ENCODE results near the gene TSPO2.

DNA sequence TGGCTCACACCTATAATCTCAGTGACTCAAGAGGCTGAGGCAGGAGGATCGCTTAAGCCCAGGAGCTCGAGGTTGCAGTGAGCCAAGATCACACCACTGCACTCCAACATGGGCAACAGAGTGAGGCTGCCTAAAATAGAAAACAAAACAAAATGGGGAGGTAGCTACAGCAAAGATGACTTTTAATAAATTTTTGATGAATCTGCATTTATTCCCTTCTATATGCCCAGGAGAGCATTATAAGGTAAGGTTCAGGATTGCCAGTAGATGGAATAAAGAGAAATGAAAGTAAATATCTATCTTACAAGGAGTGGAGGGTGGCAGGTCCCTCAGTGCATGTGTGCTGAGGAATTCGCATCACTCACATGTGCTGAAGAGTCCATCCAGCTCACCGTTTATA, 27.5 kb upstream of the TSPO2 start:
- TF ChIP-seq, protein P1, sequence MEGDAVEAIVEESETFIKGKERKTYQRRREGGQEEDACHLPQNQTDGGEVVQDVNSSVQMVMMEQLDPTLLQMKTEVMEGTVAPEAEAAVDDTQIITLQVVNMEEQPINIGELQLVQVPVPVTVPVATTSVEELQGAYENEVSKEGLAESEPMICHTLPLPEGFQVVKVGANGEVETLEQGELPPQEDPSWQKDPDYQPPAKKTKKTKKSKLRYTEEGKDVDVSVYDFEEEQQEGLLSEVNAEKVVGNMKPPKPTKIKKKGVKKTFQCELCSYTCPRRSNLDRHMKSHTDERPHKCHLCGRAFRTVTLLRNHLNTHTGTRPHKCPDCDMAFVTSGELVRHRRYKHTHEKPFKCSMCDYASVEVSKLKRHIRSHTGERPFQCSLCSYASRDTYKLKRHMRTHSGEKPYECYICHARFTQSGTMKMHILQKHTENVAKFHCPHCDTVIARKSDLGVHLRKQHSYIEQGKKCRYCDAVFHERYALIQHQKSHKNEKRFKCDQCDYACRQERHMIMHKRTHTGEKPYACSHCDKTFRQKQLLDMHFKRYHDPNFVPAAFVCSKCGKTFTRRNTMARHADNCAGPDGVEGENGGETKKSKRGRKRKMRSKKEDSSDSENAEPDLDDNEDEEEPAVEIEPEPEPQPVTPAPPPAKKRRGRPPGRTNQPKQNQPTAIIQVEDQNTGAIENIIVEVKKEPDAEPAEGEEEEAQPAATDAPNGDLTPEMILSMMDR (IDR thresholded peaks at IDR 0.05; ENCODE audit: borderline replicate concordance, extremely low read depth, low read length, poor library complexity, severe bottlenecking), result no peak
- no peak for TF ChIP-seq EZH2 (IDR thresholded peaks at IDR 0.05; ENCODE audit: borderline replicate concordance, low read depth, low read length, severe bottlenecking)
